Measurements from ENCODE around the gene PDE1C. TPM values are rescaled to one million over a fixed set of nuclear protein-coding genes. Genes with fewer than 3 reads are reported as not detected.

Gene PDE1C
- total RNA-seq, 1 donor from 2014 or later, result 54.6 TPM

GRCh38 chr7:31785101-31785500 is 285.1 kb downstream of the PDE1C start:
- Mint-ChIP-seq H3K9me3 (ENCODE audit: low read depth) (no peaks in the 10 kb centered on the region), H3K4me3 (ENCODE audit: unreplicated experiment) (no peak overlapping the region), H3K36me3 (ENCODE audit: low read depth) (peaks cover 6% of the 10 kb centered on the region), H3K27me3 (ENCODE audit: low read depth) (no peaks in the 10 kb centered on the region), H3K4me1 (ENCODE audit: low read depth) (peaks cover 54% of the 10 kb centered on the region), H3K27ac (ENCODE audit: unreplicated experiment) (peak overlapping the region; percentile 52)
- TF ChIP-seq CTCF (IDR thresholded peaks at IDR 0.05), result no peak
- DNase-seq (ENCODE audit: low spot score), result no peak

DNA sequence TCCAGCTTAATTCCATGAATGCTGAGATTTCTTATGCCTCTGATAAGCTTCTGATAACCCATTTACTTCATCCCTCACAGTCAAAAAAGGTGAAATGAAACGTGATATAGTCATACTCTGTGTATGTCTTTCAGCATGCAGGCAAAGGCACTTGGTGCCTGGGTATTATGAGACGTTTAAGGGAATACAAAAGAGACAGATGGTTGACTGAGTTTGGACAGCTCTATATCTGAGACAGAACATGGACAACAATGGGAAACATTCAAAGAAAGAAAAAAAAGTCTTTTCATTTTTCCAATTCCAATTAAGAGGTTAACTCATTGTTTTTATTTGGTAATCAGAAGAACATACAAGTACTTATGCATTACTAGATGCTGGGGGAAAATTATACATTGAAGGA is 287.0 kb downstream of the PDE1C start:
- H3K4me1 Mint-ChIP-seq (ENCODE audit: low read depth), result peaks cover 45% of the 10 kb centered on the region
- H3K27ac Mint-ChIP-seq (ENCODE audit: unreplicated experiment), result no peak overlapping the region
- H3K36me3 Mint-ChIP-seq (ENCODE audit: low read depth), result no peaks in the 10 kb centered on the region
- no peak for DNase-seq (ENCODE audit: low spot score)
- no peaks in the 10 kb centered on the region for H3K9me3 Mint-ChIP-seq (ENCODE audit: low read depth)
- no peaks in the 10 kb centered on the region for H3K27me3 Mint-ChIP-seq (ENCODE audit: low read depth)
- no peak overlapping the region for H3K4me3 Mint-ChIP-seq (ENCODE audit: unreplicated experiment)
- no peak for TF ChIP-seq CTCF (IDR thresholded peaks at IDR 0.05)

DNA sequence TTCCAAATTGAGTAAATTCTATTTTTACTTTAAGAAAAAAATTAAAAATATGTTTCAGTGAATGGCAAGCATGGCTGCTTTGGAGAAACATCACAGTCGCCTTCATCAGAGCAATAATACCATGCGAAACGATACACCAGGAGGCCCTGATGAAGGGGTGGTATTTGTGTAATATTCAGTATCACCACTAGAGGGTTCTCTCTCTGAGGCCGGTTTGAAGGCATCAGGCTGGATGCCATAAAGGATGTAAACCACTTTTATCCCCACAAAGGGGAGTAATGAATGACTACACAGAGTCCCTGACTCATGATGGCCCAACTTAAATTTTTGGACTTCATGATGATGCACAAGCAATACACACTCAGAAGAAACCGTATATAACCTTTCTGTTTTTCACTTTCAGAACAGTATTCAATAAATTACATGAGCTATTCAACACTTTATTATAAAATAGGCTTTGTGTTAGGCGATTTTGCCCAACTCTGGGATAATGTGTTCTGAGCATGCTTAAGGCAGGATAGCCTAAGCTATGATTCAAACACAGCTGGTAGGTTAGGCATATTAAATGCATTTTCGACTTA is 287.7 kb downstream of the PDE1C start:
- TF ChIP-seq CTCF (IDR thresholded peaks at IDR 0.05), result peak; percentile 83
- H3K36me3 Mint-ChIP-seq (ENCODE audit: low read depth), result no peaks in the 10 kb centered on the region
- H3K4me3 Mint-ChIP-seq (ENCODE audit: unreplicated experiment), result no peak overlapping the region
- peaks cover 50% of the 10 kb centered on the region for H3K4me1 Mint-ChIP-seq (ENCODE audit: low read depth)
- no peaks in the 10 kb centered on the region for H3K27me3 Mint-ChIP-seq (ENCODE audit: low read depth)
- no peak overlapping the region for H3K27ac Mint-ChIP-seq (ENCODE audit: unreplicated experiment)
- no peak for DNase-seq (ENCODE audit: low spot score)
- no peaks in the 10 kb centered on the region for H3K9me3 Mint-ChIP-seq (ENCODE audit: low read depth)

DNA sequence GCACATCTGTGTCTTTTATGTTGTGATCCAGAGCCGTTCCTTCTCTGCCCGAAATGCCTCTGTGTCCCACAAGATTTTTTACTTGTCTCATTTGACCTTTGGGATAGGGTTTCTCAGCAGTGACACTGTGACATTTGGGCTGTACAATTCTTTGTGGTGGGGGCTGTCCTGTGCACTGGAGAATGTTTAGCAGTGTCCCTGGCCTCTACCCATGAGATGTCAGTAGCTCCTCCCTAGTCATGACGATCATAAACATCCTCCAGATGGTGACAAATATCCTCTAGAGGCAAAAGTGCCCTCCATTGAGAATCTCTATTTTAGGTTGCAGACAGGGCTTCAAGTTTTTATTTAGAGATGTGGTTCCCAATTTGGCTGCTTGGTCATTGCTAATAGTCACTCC is 291.9 kb downstream of the PDE1C start:
- Mint-ChIP-seq H3K27me3 (ENCODE audit: low read depth) (no peaks in the 10 kb centered on the region), H3K4me1 (ENCODE audit: low read depth) (peaks cover 29% of the 10 kb centered on the region), H3K9me3 (ENCODE audit: low read depth) (no peaks in the 10 kb centered on the region), H3K27ac (ENCODE audit: unreplicated experiment) (no peak overlapping the region), H3K4me3 (ENCODE audit: unreplicated experiment) (no peak overlapping the region), H3K36me3 (ENCODE audit: low read depth) (peaks cover 2% of the 10 kb centered on the region)
- no peak for DNase-seq (ENCODE audit: low spot score)
- no peak for TF ChIP-seq CTCF (IDR thresholded peaks at IDR 0.05)

DNA sequence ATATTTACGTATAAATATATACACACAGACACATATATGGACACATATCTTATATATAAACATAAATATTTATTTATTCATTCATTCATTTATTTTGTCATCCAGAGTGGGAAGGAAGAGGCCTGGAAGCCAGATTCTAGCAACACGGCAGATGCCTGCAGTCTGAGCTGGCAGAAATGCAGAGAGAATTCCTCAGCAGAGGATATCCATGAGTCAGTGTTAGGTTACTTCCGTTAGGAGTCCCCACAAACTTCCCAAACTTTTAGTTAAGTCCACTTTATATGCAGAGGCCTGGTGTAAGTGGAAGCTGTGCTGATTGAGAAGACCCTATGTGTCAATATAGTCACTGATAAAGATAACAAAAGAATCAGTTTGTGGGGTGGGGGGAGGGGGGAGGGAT is 293.6 kb downstream of the PDE1C start:
- Mint-ChIP-seq H3K36me3 (ENCODE audit: low read depth) (peaks cover 2% of the 10 kb centered on the region), H3K4me1 (ENCODE audit: low read depth) (peaks cover 25% of the 10 kb centered on the region), H3K9me3 (ENCODE audit: low read depth) (no peaks in the 10 kb centered on the region), H3K27me3 (ENCODE audit: low read depth) (no peaks in the 10 kb centered on the region), H3K27ac (ENCODE audit: unreplicated experiment) (no peak overlapping the region), H3K4me3 (ENCODE audit: unreplicated experiment) (no peak overlapping the region)
- DNase-seq (ENCODE audit: low spot score), result no peak
- TF ChIP-seq CTCF (IDR thresholded peaks at IDR 0.05), result no peak
